K562 (cell line): Measurements from ENCODE around the gene ACER2. TPM values are rescaled to one million over a fixed set of nuclear protein-coding genes. Genes with fewer than 3 reads are reported as not detected.

ENCODE experiments used
- TRIM28 ChIP-seq: fragments of 450-650 bp; IDR thresholded peaks from 2 replicates; pipeline ENCODE4 v1.6.1; 2017
- ZNF12 ChIP-seq: sonication (generic); formaldehyde crosslinking; IDR thresholded peaks from 2 replicates; pipeline ENCODE4 v1.4.0; 2020; ENCODE audit warnings: mild to moderate bottlenecking, missing genetic modification reagents
- ZNF347 ChIP-seq: fragments of 450-650 bp; formaldehyde crosslinking; IDR thresholded peaks from 2 replicates; pipeline ENCODE4 v1.4.0; 2020; ENCODE audit warnings: low read depth, mild to moderate bottlenecking, moderate library complexity
- polyA plus RNA-seq, 8 experiments: library from polyadenylated mRNA; depleted of rRNA in 4 of 8; stranded (reverse) in 5 of 8; unstranded in 3 of 8; fragments of >200 nt; fragmentation: Nextera tagmentation in 2 of 8; fragmentation: Illumina TruSeq in 1 of 8; extraction: Ambion mirVana in 2 of 8; extraction: Trizol in 1 of 8; gene quantifications; 2 replicates each; pipeline versions ENCODE4 v1.2.1 to v1.2.3, GENCODE V29; 2011 to 2014; ENCODE audit warnings: inconsistent platforms in 1 of 8, missing spikeins in 1 of 8
- total RNA-seq, 7 experiments: library from RNA; depleted of rRNA in 6 of 7; stranded (reverse); fragments of >200 nt in 6 of 7; fragmentation: Illumina TruSeq in 2 of 7; extraction: Trizol in 2 of 7; gene quantifications; 2 replicates each; pipeline versions ENCODE4 v1.2.1 to v1.2.3, GENCODE V29; 2011 to 2021; ENCODE audit warnings: low replicate concordance in 1 of 7
- TF ChIP-seq, protein P1 (sequence below): fragments of 200-800 bp; sonication (Bioruptor generic); IDR thresholded peaks from 2 replicates; pipeline ENCODE4 v1.6.1; 2016; ENCODE audit warnings: missing genetic modification characterization, missing compliant biosample characterization
- TF ChIP-seq, protein P2 (sequence below): fragments of 450-650 bp; formaldehyde crosslinking; IDR thresholded peaks from 2 replicates; pipeline ENCODE4 v1.4.0; 2020; ENCODE audit warnings: mild to moderate bottlenecking, mixed read lengths

ACER2 gene
- total and polyA plus RNA-seq, 9 of the 15 experiments (the other 6 are each of a cell fraction or from before 2014, with no cell fraction given), result 0.17 to 4.6 (median 3.0) TPM

DNA sequence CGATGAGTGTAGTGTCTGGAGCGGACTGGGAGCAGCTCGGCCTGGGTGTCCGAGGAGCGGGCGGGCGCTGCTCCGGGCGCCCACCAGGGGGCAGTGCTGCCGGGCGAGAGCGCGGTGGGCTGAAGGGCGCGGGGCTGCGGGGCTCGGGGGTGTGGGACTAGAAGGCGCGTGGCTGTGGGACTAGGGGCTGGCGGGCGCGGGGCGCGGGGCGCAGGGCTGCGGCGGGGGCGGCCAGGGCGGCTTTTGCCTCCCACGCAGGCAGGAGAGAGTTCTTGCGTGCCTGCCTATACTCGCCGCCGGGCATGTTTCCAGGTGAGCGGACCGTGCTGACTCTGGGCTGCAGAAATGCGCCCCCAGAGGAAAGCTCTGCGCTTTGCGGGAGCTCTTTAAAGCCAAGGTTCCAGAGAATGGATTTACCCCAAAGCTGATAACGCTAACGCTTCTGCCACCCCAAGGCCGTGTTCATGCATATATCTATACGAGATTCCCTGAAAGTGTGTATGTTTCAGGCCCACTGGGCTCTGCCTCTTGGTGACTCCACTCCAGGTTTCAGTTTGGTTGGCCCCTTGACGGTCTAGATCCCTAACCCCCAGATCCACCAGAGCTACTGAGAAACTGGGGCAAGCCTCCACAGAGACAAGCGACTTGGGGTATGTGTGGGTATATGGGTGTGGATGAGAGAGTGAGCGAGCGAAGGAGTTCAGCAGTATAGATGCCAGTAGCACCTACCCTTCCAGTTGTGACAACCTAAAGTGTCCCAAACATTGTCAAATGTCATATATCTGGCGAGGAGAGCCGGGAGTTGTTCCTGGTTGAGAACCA is 56.2 kb downstream of the ACER2 start (continued):
- TF ChIP-seq, protein P1, sequence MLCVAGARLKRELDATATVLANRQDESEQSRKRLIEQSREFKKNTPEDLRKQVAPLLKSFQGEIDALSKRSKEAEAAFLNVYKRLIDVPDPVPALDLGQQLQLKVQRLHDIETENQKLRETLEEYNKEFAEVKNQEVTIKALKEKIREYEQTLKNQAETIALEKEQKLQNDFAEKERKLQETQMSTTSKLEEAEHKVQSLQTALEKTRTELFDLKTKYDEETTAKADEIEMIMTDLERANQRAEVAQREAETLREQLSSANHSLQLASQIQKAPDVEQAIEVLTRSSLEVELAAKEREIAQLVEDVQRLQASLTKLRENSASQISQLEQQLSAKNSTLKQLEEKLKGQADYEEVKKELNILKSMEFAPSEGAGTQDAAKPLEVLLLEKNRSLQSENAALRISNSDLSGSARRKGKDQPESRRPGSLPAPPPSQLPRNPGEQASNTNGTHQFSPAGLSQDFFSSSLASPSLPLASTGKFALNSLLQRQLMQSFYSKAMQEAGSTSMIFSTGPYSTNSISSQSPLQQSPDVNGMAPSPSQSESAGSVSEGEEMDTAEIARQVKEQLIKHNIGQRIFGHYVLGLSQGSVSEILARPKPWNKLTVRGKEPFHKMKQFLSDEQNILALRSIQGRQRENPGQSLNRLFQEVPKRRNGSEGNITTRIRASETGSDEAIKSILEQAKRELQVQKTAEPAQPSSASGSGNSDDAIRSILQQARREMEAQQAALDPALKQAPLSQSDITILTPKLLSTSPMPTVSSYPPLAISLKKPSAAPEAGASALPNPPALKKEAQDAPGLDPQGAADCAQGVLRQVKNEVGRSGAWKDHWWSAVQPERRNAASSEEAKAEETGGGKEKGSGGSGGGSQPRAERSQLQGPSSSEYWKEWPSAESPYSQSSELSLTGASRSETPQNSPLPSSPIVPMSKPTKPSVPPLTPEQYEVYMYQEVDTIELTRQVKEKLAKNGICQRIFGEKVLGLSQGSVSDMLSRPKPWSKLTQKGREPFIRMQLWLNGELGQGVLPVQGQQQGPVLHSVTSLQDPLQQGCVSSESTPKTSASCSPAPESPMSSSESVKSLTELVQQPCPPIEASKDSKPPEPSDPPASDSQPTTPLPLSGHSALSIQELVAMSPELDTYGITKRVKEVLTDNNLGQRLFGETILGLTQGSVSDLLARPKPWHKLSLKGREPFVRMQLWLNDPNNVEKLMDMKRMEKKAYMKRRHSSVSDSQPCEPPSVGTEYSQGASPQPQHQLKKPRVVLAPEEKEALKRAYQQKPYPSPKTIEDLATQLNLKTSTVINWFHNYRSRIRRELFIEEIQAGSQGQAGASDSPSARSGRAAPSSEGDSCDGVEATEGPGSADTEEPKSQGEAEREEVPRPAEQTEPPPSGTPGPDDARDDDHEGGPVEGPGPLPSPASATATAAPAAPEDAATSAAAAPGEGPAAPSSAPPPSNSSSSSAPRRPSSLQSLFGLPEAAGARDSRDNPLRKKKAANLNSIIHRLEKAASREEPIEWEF (CRISPR knock-in tag), result no peak
- TF ChIP-seq, protein P2, sequence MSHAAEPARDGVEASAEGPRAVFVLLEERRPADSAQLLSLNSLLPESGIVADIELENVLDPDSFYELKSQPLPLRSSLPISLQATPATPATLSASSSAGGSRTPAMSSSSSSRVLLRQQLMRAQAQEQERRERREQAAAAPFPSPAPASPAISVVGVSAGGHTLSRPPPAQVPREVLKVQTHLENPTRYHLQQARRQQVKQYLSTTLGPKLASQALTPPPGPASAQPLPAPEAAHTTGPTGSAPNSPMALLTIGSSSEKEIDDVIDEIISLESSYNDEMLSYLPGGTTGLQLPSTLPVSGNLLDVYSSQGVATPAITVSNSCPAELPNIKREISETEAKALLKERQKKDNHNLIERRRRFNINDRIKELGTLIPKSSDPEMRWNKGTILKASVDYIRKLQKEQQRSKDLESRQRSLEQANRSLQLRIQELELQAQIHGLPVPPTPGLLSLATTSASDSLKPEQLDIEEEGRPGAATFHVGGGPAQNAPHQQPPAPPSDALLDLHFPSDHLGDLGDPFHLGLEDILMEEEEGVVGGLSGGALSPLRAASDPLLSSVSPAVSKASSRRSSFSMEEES (CRISPR knock-in tag), result no peak
- no peak for TF ChIP-seq ZNF12 (CRISPR knock-in tag)
- TF ChIP-seq ZNF347 (CRISPR knock-in tag), result no peak
- no peak for TF ChIP-seq TRIM28
